ENCODE data around the gene ULK1. TPM values are rescaled to one million over a fixed set of nuclear protein-coding genes. Genes with fewer than 3 reads are reported as not detected.

ULK1 gene
- total RNA-seq, 2 experiments from 2014 or later = 17.1 to 20.6 TPM

- no peaks in the 10 kb centered on the region for H3K36me3 Mint-ChIP-seq (ENCODE audit: low read depth)
- no peaks in the 10 kb centered on the region for H3K27me3 Mint-ChIP-seq (ENCODE audit: low read depth)
- H3K4me3 Mint-ChIP-seq = no peak overlapping the region
- POLR2A ChIA-PET = no interaction called here
- no peak for ATAC-seq
- H3K9me3 Mint-ChIP-seq (ENCODE audit: insufficient read depth) = no peaks in the 10 kb centered on the region
- DNase-seq = no peak
- no peak overlapping the region for H3K27ac Mint-ChIP-seq
- H3K4me1 Mint-ChIP-seq (ENCODE audit: low read depth) = peaks cover 5% of the 10 kb centered on the region
- CTCF ChIA-PET = no interaction called here
Measured at GRCh38 chr12:131854861-131855476, 39.5 kb upstream of the ULK1 start.

DNA sequence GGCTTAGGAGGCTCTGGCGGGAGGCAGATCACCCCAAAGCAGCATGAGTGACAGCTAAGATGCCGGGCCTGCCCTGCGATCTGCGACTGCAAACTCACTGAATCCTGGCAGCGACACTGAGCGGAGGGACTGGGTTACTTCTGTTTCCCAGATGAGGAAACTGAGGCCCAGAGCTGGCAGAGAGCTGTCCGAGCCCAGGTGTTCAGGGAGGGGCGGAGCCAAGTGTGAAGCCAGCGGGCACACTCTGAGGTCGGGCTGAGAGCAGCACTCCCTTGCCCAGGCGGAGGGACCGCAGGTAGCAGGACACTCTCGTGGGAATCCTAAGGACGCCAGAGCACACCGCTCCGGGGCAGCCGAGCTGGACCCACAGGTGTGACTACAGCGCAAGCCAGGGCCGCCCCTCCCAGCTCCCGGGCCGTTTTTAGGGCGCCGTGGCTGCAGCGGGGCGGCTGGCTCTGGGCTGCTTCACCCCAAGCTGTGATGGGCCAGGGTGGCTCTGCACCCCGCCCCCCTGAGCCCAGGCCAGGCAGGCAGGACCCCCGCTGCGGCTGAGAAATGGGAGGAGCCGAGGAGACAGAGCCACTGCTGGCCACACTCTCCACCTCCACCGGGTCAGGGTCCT, 38.8 kb upstream of the ULK1 start:
- Mint-ChIP-seq H3K27me3 (ENCODE audit: low read depth) (no peaks in the 10 kb centered on the region), H3K27ac (no peak overlapping the region), H3K36me3 (ENCODE audit: low read depth) (no peaks in the 10 kb centered on the region), H3K9me3 (ENCODE audit: insufficient read depth) (no peaks in the 10 kb centered on the region), H3K4me1 (ENCODE audit: low read depth) (peaks cover 5% of the 10 kb centered on the region), H3K4me3 (no peak overlapping the region)
- ChIA-PET CTCF (no interaction called here), POLR2A (no interaction called here)
- no peak for ATAC-seq
- no peak for DNase-seq

DNA sequence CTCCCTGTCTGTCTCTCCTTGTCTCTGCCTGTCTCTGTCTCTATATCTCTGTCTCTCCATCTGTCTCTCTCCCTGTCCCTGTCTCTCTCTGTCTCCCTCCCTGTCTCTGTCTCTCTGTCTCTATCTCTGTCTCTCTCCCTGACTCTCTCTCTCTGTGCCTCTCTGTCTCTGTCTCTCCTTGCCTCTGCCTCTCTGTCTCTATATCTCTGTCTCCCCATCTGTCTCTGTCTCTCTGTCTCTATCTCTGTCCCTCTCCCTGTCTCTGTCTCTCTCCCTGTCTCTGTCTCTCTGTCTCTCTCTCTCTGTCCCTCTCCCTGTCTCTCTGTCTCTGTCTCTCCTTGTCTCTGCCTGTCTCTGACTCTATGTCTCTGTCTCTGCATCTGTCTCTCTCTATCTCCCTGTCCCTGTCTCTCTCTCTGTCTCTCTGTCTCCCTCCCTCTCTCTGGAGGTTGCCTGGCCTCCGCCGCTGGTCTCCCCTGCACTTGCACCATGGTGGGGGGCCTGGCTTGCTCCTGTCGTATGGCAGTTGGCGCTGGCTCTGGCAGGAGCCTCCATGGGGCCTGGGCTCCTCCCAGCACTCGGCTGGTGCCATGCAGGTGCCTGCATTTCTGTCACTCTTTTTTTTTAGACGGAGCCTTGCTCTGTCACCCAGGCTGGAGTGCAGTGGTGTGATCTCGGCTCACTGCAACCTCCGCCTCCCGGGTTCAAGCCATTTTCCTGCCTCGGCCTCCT, 37.9 kb upstream of the ULK1 start:
- CTCF ChIA-PET = no interaction called here
- no peak overlapping the region for H3K4me3 Mint-ChIP-seq

GRCh38 chr12:131857908-131858850, 36.2 kb upstream of the ULK1 start:
- Mint-ChIP-seq H3K4me1 (ENCODE audit: low read depth) (no peaks in the 10 kb centered on the region), H3K9me3 (ENCODE audit: insufficient read depth) (no peaks in the 10 kb centered on the region), H3K36me3 (ENCODE audit: low read depth) (no peaks in the 10 kb centered on the region), H3K27me3 (ENCODE audit: low read depth) (no peaks in the 10 kb centered on the region), H3K4me3 (no peak overlapping the region), H3K27ac (no peak overlapping the region)
- DNase-seq (no peak), ATAC-seq (no peak)
- ChIA-PET CTCF (no interaction called here), POLR2A (no interaction called here)

More for the DNA sequence above, 37.9 kb upstream of the ULK1 start:
- Mint-ChIP-seq H3K27me3 (ENCODE audit: low read depth) (no peaks in the 10 kb centered on the region), H3K4me1 (ENCODE audit: low read depth) (peaks cover 5% of the 10 kb centered on the region), H3K27ac (no peak overlapping the region), H3K9me3 (ENCODE audit: insufficient read depth) (no peaks in the 10 kb centered on the region), H3K36me3 (ENCODE audit: low read depth) (no peaks in the 10 kb centered on the region)
- ATAC-seq (no peak), DNase-seq (no peak)
- POLR2A ChIA-PET = no interaction called here

DNA sequence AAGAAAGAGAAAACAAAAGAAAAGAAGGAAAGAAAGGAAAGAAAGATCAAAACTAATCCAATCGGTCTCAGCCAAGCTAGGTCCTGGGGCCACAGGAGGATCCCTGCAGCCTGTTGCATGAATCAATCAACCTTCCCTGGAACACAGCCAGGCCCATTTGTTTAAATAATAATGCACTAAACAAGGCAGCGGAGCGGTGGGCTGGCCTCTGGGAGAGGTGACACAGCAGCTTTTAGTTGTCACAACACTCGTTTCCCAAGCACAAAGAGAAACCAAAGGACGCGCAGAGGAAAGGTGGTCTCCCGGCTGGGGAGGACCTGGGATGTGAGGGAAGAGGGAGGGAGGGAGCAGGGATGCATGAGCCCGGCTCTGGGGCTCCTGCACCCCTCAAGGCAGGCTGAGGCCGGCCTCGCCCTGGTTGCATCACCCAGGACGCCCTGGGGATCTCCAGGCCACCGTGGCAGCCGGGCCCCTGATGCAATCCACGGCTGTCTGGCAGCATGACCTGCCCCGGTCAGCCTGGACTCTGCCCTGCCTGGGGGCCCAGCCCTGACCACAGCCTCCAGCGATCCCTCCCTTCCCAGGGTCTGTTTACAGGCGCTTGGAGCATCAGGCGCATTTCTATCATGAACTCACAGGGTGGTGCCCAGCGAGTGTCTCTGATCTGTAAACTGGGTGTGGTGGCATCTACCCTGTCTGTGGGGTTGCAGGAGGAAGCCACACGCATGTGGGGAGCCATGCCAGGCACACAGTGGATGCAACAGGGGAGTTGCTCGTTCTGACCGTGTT, 33.8 kb upstream of the ULK1 start:
- no peaks in the 10 kb centered on the region for H3K27me3 Mint-ChIP-seq (ENCODE audit: low read depth)
- H3K9me3 Mint-ChIP-seq (ENCODE audit: insufficient read depth) = no peaks in the 10 kb centered on the region
- ChIA-PET POLR2A (no interaction called here), CTCF (no interaction called here)
- no peak overlapping the region for H3K27ac Mint-ChIP-seq
- ATAC-seq (no peak), DNase-seq (no peak)
- H3K4me1 Mint-ChIP-seq (ENCODE audit: low read depth) = no peaks in the 10 kb centered on the region
- no peaks in the 10 kb centered on the region for H3K36me3 Mint-ChIP-seq (ENCODE audit: low read depth)
- no peak overlapping the region for H3K4me3 Mint-ChIP-seq

- Mint-ChIP-seq H3K27ac (no peak overlapping the region), H3K4me3 (no peak overlapping the region)
Measured at GRCh38 chr12:131861261-131862083, 33.0 kb upstream of the ULK1 start.

GRCh38 chr12:131862084-131862441, 32.4 kb upstream of the ULK1 start:
- H3K4me3 Mint-ChIP-seq = no peak overlapping the region
- ATAC-seq (no peak), DNase-seq (no peak)
- no peaks in the 10 kb centered on the region for H3K36me3 Mint-ChIP-seq (ENCODE audit: low read depth)
- no peaks in the 10 kb centered on the region for H3K9me3 Mint-ChIP-seq (ENCODE audit: insufficient read depth)
- H3K27me3 Mint-ChIP-seq (ENCODE audit: low read depth) = no peaks in the 10 kb centered on the region
- POLR2A ChIA-PET = no interaction called here
- no peak overlapping the region for H3K27ac Mint-ChIP-seq
- H3K4me1 Mint-ChIP-seq (ENCODE audit: low read depth) = no peaks in the 10 kb centered on the region
- CTCF ChIA-PET = no interaction called here

More at GRCh38 chr12:131861261-131862083, 33.0 kb upstream of the ULK1 start:
- POLR2A ChIA-PET = no interaction called here
- no peaks in the 10 kb centered on the region for H3K27me3 Mint-ChIP-seq (ENCODE audit: low read depth)
- no peaks in the 10 kb centered on the region for H3K4me1 Mint-ChIP-seq (ENCODE audit: low read depth)
- CTCF ChIA-PET = no interaction called here
- no peaks in the 10 kb centered on the region for H3K9me3 Mint-ChIP-seq (ENCODE audit: insufficient read depth)
- ATAC-seq (no peak), DNase-seq (no peak)
- no peaks in the 10 kb centered on the region for H3K36me3 Mint-ChIP-seq (ENCODE audit: low read depth)

DNA sequence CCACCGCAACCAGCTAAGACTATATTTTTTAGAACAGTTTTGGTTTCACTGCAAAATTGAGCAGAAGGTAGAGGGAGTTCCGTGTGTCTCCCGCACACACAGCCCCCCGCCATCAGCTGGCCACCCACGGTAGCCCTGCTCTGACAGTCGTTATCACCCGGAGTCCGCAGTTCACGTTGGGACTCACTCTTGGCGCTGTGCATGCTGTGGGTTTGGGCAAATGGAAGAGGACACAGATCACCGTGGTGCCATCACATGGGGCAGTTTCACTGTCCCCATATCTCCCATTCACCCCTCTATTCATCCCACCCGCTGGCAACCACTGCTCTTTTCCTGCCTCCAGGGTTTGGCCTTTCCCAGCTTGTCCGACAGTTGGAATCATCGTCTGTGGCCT, 31.8 kb upstream of the ULK1 start:
- Mint-ChIP-seq H3K27me3 (ENCODE audit: low read depth) (no peaks in the 10 kb centered on the region), H3K4me1 (ENCODE audit: low read depth) (no peaks in the 10 kb centered on the region)
- CTCF ChIA-PET = no interaction called here

DNA sequence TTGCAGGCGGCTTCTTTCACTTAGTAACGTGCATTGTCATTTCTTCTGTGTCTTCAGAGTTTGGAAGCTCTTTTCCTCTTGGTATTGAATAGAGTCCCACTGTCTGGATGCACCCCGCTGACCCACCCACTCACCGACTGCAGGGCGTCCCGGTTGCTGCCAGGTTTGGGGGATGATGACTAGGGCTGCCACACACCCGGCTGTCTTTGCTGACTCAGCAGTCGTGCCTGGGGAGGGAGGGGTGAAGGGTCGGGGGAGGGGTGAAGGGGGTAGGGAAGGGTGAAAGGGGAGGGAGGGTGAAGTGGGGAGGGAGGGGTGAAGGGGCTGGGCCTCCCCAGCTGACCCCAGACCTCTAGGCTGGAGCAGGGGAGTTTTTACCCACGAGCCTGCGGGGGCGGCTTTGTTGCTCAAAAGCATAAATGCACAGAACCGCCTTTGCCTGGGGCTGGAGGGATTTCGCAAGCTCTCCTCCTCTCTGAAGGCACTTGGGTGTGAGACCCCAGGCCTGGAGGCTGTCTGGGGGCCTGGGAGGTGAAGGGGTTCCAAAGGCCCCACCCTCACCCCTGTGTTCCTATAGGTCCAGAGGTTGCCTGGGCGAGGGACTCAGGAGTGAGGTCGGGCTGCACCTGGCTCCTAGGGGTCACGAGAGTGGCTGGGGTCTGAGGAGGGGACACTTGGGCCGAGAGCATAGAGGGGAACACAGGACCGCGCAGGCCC, 31.3 kb upstream of the ULK1 start:
- POLR2A ChIA-PET = no interaction called here
- CTCF ChIA-PET = no interaction called here
- Mint-ChIP-seq H3K27me3 (ENCODE audit: low read depth) (no peaks in the 10 kb centered on the region), H3K9me3 (ENCODE audit: insufficient read depth) (no peaks in the 10 kb centered on the region), H3K36me3 (ENCODE audit: low read depth) (no peaks in the 10 kb centered on the region), H3K27ac (no peak overlapping the region), H3K4me1 (ENCODE audit: low read depth) (no peaks in the 10 kb centered on the region), H3K4me3 (no peak overlapping the region)
- no peak for DNase-seq
- ATAC-seq = no peak

More for the DNA sequence above, 31.8 kb upstream of the ULK1 start:
- no peaks in the 10 kb centered on the region for H3K9me3 Mint-ChIP-seq (ENCODE audit: insufficient read depth)
- DNase-seq (no peak), ATAC-seq (no peak)
- H3K4me3 Mint-ChIP-seq = no peak overlapping the region
- POLR2A ChIA-PET = no interaction called here
- no peaks in the 10 kb centered on the region for H3K36me3 Mint-ChIP-seq (ENCODE audit: low read depth)
- H3K27ac Mint-ChIP-seq = no peak overlapping the region

DNA sequence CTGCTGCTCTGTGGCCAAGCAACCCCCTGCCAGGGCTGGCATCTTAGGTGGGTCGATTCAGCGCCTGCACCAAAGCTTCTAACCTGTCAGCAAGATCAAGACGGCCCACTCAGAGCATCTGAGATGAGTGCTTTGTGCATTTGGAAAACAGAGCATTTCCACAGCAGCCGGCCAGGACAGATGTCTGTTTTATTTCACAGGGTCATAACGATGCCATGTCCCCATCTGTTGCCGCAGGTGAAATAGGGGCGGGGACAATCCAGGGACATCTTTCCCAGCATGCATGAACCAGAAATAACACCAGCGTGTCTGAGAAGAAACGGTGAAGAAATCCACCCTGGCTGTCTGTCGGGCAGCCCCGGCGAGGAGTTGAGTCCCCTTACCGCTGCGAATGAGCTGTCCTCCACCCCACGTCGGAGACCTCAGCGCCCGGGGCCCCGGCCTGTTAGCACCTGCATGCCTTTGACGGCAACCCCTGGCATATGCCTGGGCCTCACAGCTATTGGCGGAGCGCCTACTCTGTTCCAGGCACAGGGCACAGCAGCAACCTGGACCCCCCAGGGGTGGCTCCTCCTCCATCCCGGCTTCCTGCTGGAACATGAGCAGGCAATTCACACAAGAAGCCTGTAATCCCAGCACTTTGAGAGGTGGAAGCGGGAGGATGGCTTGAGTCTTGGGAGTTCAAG, 30.6 kb upstream of the ULK1 start:
- CTCF ChIA-PET = no interaction called here
- Mint-ChIP-seq H3K27me3 (ENCODE audit: low read depth) (no peaks in the 10 kb centered on the region), H3K4me1 (ENCODE audit: low read depth) (no peaks in the 10 kb centered on the region), H3K27ac (no peak overlapping the region), H3K9me3 (ENCODE audit: insufficient read depth) (no peaks in the 10 kb centered on the region), H3K36me3 (ENCODE audit: low read depth) (no peaks in the 10 kb centered on the region), H3K4me3 (no peak overlapping the region)
- no peak for DNase-seq
- POLR2A ChIA-PET = no interaction called here
- no peak for ATAC-seq
